GM23338 (cell line): Measurements from ENCODE around the gene TMEM126B.

Experiments used
- CTCF ChIP-seq, 2 experiments: fragments of 200-600 bp in 1 of 2; sonication (generic) in 1 of 2; conservative IDR thresholded peaks; 2 replicates each; pipeline versions ENCODE4 v1.5.1 to v1.6.1; 2016 to 2017; ENCODE audit warnings: antibody characterized with exemption in 2 of 2, low read depth in 2 of 2, mild to moderate bottlenecking in 2 of 2, moderate library complexity in 1 of 2
- EZH2 ChIP-seq: fragments of 200-600 bp; sonication (generic); IDR thresholded peaks from one replicate; pipeline ENCODE4 v1.8.0; 2017; ENCODE audit warnings: antibody characterized with exemption, mild to moderate bottlenecking, low read depth; ENCODE audit not compliant: unreplicated experiment
- POLR2AphosphoS5 ChIP-seq: IDR thresholded peaks from 2 replicates; pipeline ENCODE4 v1.6.1; 2016; ENCODE audit warnings: antibody characterized with exemption, low read depth

DNA sequence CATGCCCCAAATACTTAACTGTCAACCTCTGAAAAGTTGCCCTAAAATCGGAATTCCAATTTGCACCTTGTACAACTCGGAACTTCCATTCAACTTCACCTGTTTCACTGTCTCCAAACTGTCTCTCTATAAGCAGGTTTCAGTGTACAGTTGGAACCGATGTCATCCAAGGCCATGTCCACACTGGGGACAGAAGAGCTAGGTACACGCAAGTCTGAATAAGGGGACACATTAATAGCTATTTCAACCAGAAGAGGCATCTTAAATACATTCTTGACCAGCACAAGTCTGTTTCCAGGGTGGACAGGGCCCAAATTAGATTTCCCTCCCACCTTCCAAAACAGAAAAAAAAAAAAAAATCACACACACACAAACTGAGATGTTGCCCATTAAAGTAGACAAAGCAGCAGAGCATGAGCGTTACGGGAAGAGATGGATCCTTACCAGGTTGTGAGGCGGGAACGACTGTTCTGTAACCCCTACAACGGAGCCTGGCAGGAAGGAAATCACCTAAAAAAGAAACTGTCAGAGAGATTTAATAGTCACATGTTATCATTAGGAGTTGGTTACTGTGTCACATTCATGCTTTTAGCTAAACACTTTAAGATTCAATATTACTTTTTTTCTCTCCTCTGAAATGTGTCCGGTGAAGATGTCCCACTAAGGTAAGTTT is 34.8 kb downstream of the TMEM126B start:
- TF ChIP-seq EZH2, result no peak
- no peak for TF ChIP-seq CTCF (conservative IDR thresholded peaks at IDR 0.05; ENCODE audit: low read depth in 2 of 2)
- TF ChIP-seq POLR2AphosphoS5, result 0 out of 2 replicates have a peak, but pooled peaks have one; percentile 18
